Measurements from ENCODE around the gene USP3.

USP3 gene

DNA sequence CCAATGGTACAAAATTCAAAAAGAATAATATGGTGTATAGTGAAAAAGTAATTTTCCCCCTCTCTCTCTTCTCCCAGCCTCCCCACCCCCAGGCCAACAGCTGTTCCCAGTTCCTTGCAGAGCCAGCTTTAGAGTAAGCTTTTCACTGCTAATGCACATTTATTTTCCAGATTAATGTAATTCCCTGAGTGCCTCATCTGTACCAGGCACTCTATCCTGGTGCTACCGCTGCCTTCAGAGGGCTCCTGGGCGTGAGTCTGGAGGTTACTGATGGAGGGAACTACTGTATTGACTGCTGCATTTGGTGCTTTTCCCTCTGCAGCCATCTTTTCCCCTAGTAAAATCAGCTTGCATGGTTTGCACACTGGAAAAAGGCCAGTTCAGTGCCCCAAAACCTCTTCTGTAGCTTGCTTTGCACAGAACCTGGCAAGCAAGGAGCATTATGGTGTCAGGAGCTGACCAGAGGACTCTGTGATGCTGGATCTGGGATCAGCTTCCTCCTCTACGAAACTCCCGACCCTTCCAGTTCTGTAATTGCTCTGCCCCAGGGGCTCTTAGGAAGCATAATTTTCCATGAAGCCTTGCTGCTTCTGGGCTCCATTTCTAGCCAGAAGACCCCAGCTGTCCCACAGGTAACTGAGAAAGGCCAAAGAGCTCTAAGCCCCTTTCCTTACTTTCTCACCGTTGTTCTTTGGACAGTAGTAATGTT lies 8.5 kb upstream of the USP3 start:
- no peak for DNase-seq (ENCODE audit: low read depth)
- no peak overlapping the region for H3K4me3 ChIP-seq (ENCODE audit: low read length)
- no peak for TF ChIP-seq CTCF (conservative IDR thresholded peaks at IDR 0.05; ENCODE audit: low read depth, low read length)

- no peak overlapping the region for H3K4me3 ChIP-seq (ENCODE audit: low read length)
- no peak for DNase-seq (ENCODE audit: low read depth)
- TF ChIP-seq CTCF (conservative IDR thresholded peaks at IDR 0.05; ENCODE audit: low read depth, low read length) = no peak
Measured at GRCh38 chr15:63497642-63498467, 6.5 kb upstream of the USP3 start.

- DNase-seq (ENCODE audit: low read depth) = no peak
- H3K4me3 ChIP-seq (ENCODE audit: low read length) = no peak overlapping the region
- TF ChIP-seq CTCF (conservative IDR thresholded peaks at IDR 0.05; ENCODE audit: low read depth, low read length) = no peak
Measured at GRCh38 chr15:63499175-63499549, 5.2 kb upstream of the USP3 start.

GRCh38 chr15:63499611-63500010 lies 4.8 kb upstream of the USP3 start:
- no peak for TF ChIP-seq CTCF (conservative IDR thresholded peaks at IDR 0.05; ENCODE audit: low read depth, low read length)
- H3K4me3 ChIP-seq (ENCODE audit: low read length) = no peak overlapping the region
- DNase-seq (ENCODE audit: low read depth) = no peak

GRCh38 chr15:63500265-63501250 lies 3.8 kb upstream of the USP3 start:
- H3K4me3 ChIP-seq (ENCODE audit: low read length) = no peak overlapping the region
- no peak for DNase-seq (ENCODE audit: low read depth)
- no peak for TF ChIP-seq CTCF (conservative IDR thresholded peaks at IDR 0.05; ENCODE audit: low read depth, low read length)

- no peak for TF ChIP-seq CTCF (conservative IDR thresholded peaks at IDR 0.05; ENCODE audit: low read depth, low read length)
- H3K4me3 ChIP-seq (ENCODE audit: low read length) = no peak overlapping the region
- no peak for DNase-seq (ENCODE audit: low read depth)
Measured at GRCh38 chr15:63501256-63502089, 2.9 kb upstream of the USP3 start.
